Smooth muscle cell of the brain vasculature (primary cell): Measurements from ENCODE around the gene FAM83G.

Source experiments
- DNase-seq: peaks from one replicate; pipeline ENCODE4 v3.0.0-alpha.2; 2012; ENCODE audit warnings: low read depth, low spot score

FAM83G gene

DNA sequence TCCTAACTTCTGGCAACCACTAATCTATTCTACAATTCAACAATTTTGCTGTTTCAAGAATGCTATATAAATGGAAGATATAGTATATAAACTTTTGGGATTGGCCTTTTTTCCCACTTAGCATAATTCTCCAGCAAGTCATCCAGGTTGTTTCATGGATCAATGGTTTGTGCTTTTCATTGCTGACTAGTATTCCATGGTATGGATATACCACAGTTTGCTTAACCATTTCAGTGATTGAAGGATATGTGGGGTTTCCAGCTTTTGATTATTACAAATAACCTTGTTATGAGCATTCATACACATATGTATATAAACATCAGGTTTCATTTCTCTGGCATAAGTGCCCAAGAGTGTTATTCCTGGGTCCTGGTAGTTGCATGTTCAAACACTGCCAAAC is 2.1 kb upstream of the FAM83G start:
- no peak for DNase-seq

GRCh38 chr17:19005789-19006430 is 1.3 kb upstream of the FAM83G start:
- no peak for DNase-seq

GRCh38 chr17:19005137-19005773 is 691 bp upstream of the FAM83G start:
- DNase-seq = no peak

DNA sequence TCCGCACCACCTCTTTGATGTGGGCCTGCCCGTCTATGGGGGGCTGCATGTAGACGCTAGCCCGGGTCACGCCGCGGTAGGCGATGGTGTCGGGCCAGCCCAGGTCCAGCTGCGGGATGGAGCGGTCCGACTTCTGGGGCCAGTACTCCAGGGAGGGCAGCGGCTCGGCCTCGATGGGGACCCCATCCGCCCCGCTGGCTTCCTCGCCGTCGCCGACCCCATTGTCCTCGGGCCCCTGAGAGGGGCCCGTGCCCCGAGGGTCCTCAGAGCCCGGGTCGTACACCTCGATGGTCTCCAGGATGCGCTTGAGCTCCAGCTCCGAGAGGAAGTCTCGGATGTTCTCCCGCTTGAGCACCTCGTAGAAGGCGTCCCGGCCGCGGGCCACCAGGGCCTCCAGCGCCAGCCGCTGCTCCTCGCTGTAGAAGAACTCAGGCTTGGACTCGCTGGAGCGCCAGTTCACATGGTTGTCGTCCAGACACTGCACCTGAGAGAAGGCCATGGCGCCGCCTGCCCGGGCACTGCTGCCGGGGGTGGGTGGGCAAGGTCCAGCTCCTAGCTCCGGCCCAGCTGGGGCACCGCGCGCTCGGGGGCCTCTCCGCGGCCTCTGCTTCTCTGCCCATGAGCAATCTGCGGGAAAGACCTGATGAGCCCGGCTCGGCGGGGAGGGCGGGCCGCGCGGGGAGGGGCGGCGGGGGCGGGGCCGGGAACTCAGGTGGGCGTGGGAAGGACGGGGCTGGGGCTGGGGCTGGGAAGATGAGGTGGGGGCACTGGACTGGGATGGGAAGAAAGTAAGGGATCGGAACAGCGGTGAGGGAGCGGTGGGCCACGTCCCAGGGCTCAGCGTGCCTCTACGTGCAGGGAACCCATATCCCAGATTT is 782 bp downstream of the FAM83G start:
- no peak for DNase-seq

GRCh38 chr17:19002805-19003542 is 1.6 kb downstream of the FAM83G start:
- DNase-seq = no peak

DNA sequence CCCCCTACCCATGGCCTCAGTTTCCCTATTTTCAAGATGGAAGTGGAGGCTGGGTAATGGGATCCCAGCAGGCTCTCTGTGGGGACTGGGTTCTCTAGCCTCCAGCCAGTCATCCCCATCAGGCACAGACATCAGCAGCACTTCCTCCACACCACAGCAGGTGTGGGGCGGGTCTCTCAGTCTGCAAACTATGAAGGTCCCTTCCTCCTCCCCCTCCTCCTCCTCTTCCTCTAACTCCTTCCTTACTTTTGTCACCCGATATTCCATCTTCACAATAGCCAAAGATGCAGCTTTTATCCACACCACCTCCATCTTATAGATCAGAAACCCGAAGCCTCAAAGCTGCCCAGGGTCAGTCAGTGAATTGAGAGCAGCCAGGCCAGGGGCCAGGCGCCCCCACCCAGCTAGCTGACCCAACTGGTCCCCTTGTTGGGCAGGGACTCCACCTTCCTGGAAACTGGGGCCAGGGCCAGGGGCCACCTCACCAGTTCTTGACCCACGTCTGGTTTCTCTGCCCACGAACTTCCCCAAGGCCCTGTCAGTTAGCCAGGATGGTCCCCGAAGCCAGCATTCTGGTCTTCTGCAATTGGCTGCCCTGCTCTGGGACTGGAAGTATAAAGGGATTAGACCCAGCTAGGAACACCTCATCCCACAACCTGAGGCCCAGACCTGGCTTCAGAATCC is 2.5 kb downstream of the FAM83G start:
- DNase-seq = no peak

DNA sequence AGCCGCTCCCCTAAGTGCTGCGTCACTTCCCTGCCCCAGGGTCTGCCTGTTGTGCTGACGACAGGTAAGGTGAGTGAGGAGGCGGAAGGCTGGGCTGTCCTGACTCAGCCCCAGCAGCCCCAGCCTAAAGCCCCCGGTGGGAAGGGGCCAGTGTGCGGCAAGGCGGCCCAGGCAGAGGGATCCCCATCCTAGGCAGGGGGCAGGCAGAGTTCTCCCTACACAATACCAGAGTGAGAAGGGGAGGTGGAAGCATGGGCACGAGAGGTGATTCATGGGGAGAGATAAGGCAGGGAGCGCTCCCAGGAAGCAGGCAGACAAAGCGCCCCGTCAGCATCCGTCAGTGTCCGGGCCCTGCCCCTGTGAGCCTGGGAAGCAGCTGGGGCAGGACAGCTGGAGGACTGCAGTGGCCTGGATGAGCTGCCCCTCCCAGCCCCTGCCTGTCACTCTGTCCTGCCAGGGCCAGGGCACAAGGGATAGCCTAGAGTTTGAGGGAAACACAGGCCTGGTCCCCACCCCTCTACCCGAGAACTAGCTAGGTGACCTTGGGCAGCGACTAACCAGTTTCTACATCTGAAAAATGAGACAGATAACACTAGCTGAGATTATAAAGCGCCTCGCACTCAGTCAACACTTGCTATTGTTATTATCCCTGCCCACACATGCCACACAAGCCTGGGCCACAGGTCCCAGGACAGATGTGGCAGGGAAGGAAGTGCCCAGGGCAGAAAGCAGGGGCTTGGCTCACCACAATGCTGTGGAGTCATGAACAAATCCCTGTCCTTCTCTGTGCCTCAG is 3.8 kb downstream of the FAM83G start:
- no peak for DNase-seq

DNA sequence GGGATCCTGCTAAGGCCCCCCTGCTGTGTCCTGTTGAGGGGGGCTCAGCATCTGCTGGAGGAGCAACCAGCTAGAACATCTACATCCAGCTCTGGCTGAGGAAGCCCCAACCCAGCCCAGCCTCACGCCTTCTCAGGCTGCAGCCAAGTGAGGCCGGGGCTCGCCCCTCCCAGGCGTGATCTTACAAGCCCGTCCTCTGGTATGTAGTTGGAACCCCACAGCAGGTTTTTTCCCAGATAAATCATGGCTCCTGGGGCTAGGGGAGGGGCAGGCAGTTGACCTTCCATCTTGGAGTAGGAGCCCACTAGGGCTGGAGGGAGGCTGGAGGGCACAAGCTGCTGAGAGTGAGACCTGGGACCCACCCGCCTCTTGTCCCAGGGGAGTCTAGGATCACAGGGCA is 4.7 kb downstream of the FAM83G start:
- no peak for DNase-seq

GRCh38 chr17:18999394-18999793 is 5.2 kb downstream of the FAM83G start:
- DNase-seq = no peak

DNA sequence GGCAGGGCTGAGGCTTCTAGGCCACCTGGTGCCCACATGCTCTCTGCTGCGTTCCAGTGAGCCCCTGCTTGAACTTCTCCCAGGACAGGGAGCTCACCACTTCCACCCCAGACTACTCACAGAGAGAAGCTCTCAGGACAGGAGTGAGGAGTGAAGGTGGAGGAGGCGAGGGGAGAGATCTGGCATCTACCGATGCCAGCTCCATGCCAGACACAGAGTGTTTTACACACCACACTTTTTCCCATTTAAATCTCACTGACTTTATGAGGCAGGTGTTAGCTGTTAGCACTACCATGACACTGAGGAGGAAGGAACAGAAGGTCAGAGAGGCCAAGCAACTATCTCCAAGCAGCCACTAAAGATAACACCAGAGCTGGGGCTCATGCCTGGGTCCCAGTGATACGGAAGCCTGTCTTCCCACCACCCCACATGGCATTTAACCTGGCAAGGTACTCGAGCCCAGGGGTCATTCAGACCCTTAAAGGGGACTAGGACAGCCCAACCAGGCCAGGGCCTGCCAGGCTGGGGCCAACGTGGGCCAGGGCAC is 6.8 kb downstream of the FAM83G start:
- no peak for DNase-seq

DNA sequence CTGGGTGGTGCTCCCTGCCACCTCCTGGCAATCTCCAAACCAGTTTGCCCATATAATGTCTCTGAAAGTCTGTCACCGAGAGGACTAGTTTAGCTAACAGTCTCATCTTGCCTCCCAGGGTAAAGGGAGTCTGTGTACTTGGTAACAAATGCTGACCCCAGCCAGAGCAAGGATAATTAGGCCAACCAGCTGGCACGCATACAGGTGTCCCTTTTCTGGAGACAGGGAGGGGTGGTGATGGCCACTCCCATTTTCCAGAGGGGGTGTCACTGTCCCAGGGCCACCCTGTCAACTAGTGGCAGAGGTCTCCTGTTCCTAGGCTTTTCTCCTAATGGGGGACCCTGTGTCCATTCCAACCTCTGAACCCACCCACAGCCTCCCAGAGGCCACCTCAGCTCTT is 8.1 kb downstream of the FAM83G start:
- no peak for DNase-seq

DNA sequence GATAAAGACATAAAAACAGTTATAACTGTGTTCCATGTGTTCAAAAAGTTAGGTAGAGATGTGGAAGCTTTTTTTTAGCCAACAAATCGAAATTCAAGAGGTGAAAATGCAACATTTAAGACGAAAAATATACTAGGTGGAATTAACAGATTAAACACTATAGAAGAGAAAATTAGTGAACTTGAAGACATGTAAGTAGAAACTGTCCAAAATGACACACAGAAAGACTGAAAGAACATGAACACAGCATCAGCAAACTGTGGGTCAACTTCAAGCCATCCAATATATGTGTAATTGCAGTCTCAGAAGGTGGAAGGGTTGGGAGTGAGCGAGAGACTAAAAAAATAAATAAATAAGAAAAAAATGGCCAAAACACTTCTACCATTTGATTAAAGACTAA is 9.3 kb downstream of the FAM83G start:
- no peak for DNase-seq

DNA sequence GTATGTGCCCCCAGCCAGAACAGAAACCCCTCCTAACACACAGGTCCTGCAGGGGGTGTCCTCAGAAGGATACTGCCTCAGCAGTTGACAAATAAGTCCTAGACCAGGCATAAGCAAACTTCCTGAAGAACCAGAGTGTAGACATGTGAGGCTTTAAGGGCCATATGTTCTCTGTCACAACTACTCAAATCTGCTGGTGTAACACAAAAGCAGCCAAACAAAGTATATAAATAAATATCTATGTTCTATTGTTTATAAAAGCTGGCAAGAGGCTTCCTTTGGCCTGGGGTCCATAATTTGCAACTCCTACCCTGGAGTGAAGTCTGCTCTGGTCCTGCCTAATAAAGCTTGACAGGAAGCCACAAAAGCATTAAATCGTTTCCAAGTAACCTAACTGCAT is 9.9 kb downstream of the FAM83G start:
- no peak for DNase-seq

DNA sequence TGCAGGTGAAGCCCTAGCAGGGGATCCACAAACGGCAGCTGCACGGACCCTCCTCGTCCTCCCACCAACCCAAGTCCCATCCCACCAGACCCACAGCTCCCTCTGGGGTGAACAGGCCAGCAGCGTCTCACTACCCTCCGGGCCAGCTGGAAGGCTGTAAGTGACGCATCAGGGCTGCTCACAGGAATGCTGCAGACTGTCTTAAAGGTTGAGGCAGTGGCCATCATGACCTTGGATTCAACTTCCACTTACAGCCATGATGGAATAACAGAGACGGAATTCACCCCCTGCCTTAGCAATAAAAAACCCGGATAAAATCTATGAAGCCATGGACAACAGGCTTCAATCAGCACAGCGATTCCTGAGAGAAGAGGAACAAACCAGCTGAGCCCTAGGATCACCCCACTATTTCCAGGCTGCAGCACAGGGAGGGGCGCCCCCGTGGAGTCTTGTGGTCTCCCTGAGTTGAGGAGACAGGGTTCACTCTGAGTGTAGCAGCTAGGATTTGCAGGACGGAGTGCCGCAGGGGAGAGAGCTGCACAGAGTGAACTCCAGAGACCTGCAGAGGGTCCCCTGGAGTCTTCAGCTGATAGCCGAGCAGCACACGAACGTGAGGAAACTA is 10.5 kb downstream of the FAM83G start:
- DNase-seq = no peak

DNA sequence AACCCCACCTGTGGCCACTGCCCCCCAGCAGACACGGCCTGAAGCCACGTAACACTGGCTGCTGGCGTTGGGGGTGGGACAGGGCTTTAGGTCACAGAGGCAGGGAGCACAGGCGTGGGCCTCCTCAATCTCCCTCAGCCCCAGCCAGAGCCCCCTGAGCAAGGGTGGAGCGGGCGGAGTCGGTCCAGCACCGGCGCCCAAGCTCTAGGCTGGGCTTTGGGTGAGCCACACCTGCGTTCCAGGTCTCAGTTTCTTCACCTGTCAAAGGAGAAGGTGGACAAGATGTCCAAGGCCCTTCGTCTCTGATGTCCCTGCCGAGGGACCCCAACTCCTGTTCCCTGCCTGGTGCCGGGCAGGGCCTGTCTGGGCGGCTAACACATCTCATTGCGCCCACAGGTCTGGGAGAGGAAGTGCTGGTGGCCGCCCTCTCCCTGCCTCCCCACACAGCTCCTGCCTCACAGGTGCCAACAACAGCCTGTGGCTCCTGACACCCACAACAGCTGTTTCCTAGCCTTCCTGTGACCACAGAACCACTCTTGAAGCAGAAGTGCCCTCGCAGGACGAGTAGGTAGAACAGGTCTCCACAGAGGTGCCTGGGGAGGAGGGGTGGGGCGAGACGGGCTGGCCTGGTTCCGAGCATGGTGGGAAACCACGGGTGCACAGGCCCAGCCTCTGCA is 12.0 kb downstream of the FAM83G start:
- no peak for DNase-seq

- no peak for DNase-seq
These were observed 12.8 kb downstream of the FAM83G start for GRCh38 chr17:18991531-18992315.

DNA sequence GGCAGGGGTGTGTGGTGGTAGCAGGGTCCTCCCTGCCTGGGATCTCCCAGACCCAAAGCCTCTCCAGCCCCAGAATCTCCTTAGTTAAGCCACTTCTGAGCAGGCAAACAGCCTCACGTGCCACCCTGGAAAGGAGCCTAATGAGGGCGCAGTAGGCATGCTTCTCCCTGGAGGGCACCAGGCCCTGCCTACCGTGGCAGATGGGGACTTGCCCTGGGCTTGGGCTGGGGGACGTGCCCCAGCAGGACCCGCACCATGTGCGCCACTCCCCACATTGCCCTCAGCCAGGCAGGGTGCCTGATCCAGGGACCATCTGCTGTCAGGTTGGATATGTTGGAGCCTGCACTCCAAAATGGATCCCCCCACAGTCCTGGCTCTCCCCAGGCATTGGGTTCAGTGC is 14.2 kb downstream of the FAM83G start:
- no peak for DNase-seq

GRCh38 chr17:18988546-18989173 is 15.9 kb downstream of the FAM83G start:
- no peak for DNase-seq
